ENCODE data around the gene OR2A14. TPM values are rescaled to one million over a fixed set of nuclear protein-coding genes. Genes with fewer than 3 reads are reported as not detected.
"Not testable (repeated sequence)": the region's sequence is repeated elsewhere in the genome, so short reads cannot be mapped to it uniquely, and the experiment has no call there.

OR2A14 gene
- polyA plus RNA-seq, 1 experiment, result not detected

GRCh38 chr7:144142187-144142586, 19.2 kb downstream of the OR2A14 start:
- DNase-seq (ENCODE audit: low read depth), result no peak

GRCh38 chr7:144144426-144144825, 21.4 kb downstream of the OR2A14 start:
- POLR2A ChIA-PET, result no interaction called here
- CTCF ChIA-PET, result interaction anchor here (1.0 to 1.2 kb wide), 2 partner anchors 17 to 33 kb away, joined by 3 read pairs; no protein-coding TSS in a partner anchor
- DNase-seq (ENCODE audit: low read depth), result no peak
- no peak for TF ChIP-seq CTCF (IDR thresholded peaks at IDR 0.05; ENCODE audit: insufficient read depth, low read depth, low read length)
- no peaks in the 10 kb centered on the region for H3K27me3 ChIP-seq (ENCODE audit: control insufficient read depth, insufficient read depth, low read length)
- no peak overlapping the region for H3K4me3 ChIP-seq (ENCODE audit: low read depth, low read length)
- H3K36me3 ChIP-seq (ENCODE audit: control insufficient read depth, insufficient read depth, low read length), result no peaks in the 10 kb centered on the region

More at GRCh38 chr7:144142187-144142586, 19.2 kb downstream of the OR2A14 start:
- CTCF ChIA-PET, result interaction anchor here (2.3 kb wide), 1 partner anchor 14 kb away, joined by 7 read pairs; no protein-coding TSS in a partner anchor
- TF ChIP-seq CTCF (IDR thresholded peaks at IDR 0.05; ENCODE audit: insufficient read depth, low read depth, low read length), result no peak
- no peaks in the 10 kb centered on the region for H3K27me3 ChIP-seq (ENCODE audit: control insufficient read depth, insufficient read depth, low read length)
- POLR2A ChIA-PET, result no interaction called here
- H3K36me3 ChIP-seq (ENCODE audit: control insufficient read depth, insufficient read depth, low read length), result no peaks in the 10 kb centered on the region
- H3K4me3 ChIP-seq (ENCODE audit: low read depth, low read length), result no peak overlapping the region

DNA sequence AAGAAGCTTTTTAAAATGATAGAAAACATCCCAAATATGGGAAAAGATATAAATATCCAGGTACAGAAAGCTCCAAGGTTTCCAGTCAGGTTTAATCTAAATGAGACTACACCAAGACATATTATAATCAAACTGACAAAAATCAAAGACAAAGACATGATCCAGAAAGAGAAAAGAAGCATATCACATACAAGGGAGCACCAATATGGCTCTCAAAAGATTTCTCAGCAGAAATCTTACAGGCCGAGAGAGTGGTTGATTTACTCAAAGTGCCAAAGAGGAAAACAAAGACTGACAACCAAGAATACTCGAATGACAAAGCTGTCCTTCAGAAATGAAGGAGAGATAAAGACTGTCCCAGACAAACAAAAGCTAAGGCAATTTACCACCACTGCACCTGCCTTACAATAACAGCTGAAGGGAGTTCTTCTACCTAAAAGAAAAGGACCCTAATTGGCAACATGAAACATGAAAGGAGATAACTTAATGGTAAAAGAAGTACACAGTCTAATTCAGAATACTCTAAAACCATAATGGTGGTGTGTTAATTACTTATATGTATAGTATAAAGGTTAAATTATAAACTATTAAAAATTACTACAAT, 25.4 kb downstream of the OR2A14 start:
- no peak for DNase-seq (ENCODE audit: low read depth)
- ChIA-PET POLR2A (no interaction called here), CTCF (no interaction called here)
- Histone ChIP-seq H3K4me3 (ENCODE audit: low read depth, low read length) (no peak overlapping the region), H3K36me3 (ENCODE audit: control insufficient read depth, insufficient read depth, low read length) (no peaks in the 10 kb centered on the region), H3K27me3 (ENCODE audit: control insufficient read depth, insufficient read depth, low read length) (no peaks in the 10 kb centered on the region)
- TF ChIP-seq CTCF (IDR thresholded peaks at IDR 0.05; ENCODE audit: insufficient read depth, low read depth, low read length), result no peak

GRCh38 chr7:144158861-144159260, 35.9 kb downstream of the OR2A14 start:
- H3K36me3 ChIP-seq (ENCODE audit: control insufficient read depth, insufficient read depth, low read length), result no peaks in the 10 kb centered on the region
- no peaks in the 10 kb centered on the region for H3K27me3 ChIP-seq (ENCODE audit: control insufficient read depth, insufficient read depth, low read length)
- ChIA-PET POLR2A (no interaction called here), CTCF (no interaction called here)
- no peak for TF ChIP-seq CTCF (IDR thresholded peaks at IDR 0.05; ENCODE audit: insufficient read depth, low read depth, low read length)
- DNase-seq (ENCODE audit: low read depth), result no peak
- no peak overlapping the region for H3K4me3 ChIP-seq (ENCODE audit: low read depth, low read length)

- CTCF ChIA-PET, result no interaction called here
- no peaks in the 10 kb centered on the region for H3K27me3 ChIP-seq (ENCODE audit: control insufficient read depth, insufficient read depth, low read length)
- no peak for DNase-seq (ENCODE audit: low read depth)
- TF ChIP-seq CTCF (IDR thresholded peaks at IDR 0.05; ENCODE audit: insufficient read depth, low read depth, low read length), result no peak
- POLR2A ChIA-PET, result no interaction called here
- H3K4me3 ChIP-seq (ENCODE audit: low read depth, low read length), result no peak overlapping the region
- H3K36me3 ChIP-seq (ENCODE audit: control insufficient read depth, insufficient read depth, low read length), result no peaks in the 10 kb centered on the region
Observed at GRCh38 chr7:144164784-144165183, 41.8 kb downstream of the OR2A14 start.

GRCh38 chr7:144171594-144172350, 48.8 kb downstream of the OR2A14 start:
- CTCF ChIA-PET; H3K36me3 ChIP-seq (ENCODE audit: control insufficient read depth, insufficient read depth, low read length); POLR2A ChIA-PET; DNase-seq (ENCODE audit: low read depth); H3K27me3 ChIP-seq (ENCODE audit: control insufficient read depth, insufficient read depth, low read length); H3K4me3 ChIP-seq (ENCODE audit: low read depth, low read length): not testable (repeated sequence)

All from BJ (cell line).